SK-N-SH treated with all-trans-retinoic acid at 6 μM for 48 hours (cell line): ENCODE data around the gene GABPB2.

Experiments
- ATAC-seq: fragments of 200-7000 bp; cut with Tn5 transposase; 3 replicates; pipeline ENCODE4 v1.9.1; 2020; ENCODE audit warnings: mild to moderate bottlenecking, moderate library complexity
- ARNTL ChIP-seq: fragments of 450-650 bp; formaldehyde crosslinking; IDR thresholded peaks from 2 replicates; pipeline ENCODE4 v1.5.0; 2020; ENCODE audit warnings: low read depth, mild to moderate bottlenecking, moderate library complexity, borderline replicate concordance
- BACH2 ChIP-seq: fragments of 250-450 bp; sonication (Bioruptor Pico); IDR thresholded peaks from 2 replicates; pipeline ENCODE4 v1.9.0; 2021; ENCODE audit warnings: mild to moderate bottlenecking, borderline replicate concordance
- CREB5 ChIP-seq: fragments of 250-450 bp; sonication (Bioruptor Pico); IDR thresholded peaks from 2 replicates; pipeline ENCODE4 v1.5.1; 2020; ENCODE audit warnings: low read depth, mild to moderate bottlenecking, moderate library complexity
- CSDC2 ChIP-seq: fragments of 250-450 bp; sonication (Bioruptor Pico); IDR thresholded peaks from 2 replicates; pipeline ENCODE4 v1.5.0; 2020; ENCODE audit warnings: mild to moderate bottlenecking, moderate library complexity
- ESRRG ChIP-seq: fragments of 250-450 bp; sonication (Bioruptor Pico); IDR thresholded peaks from 2 replicates; pipeline ENCODE4 v1.6.1; 2021; ENCODE audit warnings: mild to moderate bottlenecking
- GLIS3 ChIP-seq: fragments of 250-450 bp; sonication (Bioruptor Pico); IDR thresholded peaks from 2 replicates; pipeline ENCODE4 v1.5.0; 2020; ENCODE audit warnings: mild to moderate bottlenecking, moderate library complexity
- ISL1 ChIP-seq: fragments of 250-450 bp; sonication (Bioruptor Pico); IDR thresholded peaks from 2 replicates; pipeline ENCODE4 v2.1.2; 2022; ENCODE audit warnings: mild to moderate bottlenecking, moderate library complexity
- OSR1 ChIP-seq: fragments of 250-450 bp; sonication (Bioruptor Pico); IDR thresholded peaks from 2 replicates; pipeline ENCODE4 v1.8.0; 2022; ENCODE audit warnings: moderate library complexity, mild to moderate bottlenecking, inconsistent platforms
- PATZ1 ChIP-seq: fragments of 250-450 bp; sonication (Bioruptor Pico); IDR thresholded peaks from 2 replicates; pipeline ENCODE4 v1.8.0; 2020; ENCODE audit warnings: mild to moderate bottlenecking, moderate library complexity, borderline replicate concordance
- POU6F1 ChIP-seq: fragments of 250-450 bp; sonication (Bioruptor Pico); IDR thresholded peaks from 2 replicates; pipeline ENCODE4 v1.8.0; 2021; ENCODE audit warnings: low read depth, mild to moderate bottlenecking, moderate library complexity, borderline replicate concordance
- PPARA ChIP-seq: fragments of 250-450 bp; sonication (Bioruptor Pico); IDR thresholded peaks from 2 replicates; pipeline ENCODE4 v1.5.0; 2020; ENCODE audit warnings: mild to moderate bottlenecking, borderline replicate concordance
- TCF4 ChIP-seq: fragments of 250-450 bp; sonication (Bioruptor Pico); IDR thresholded peaks from 2 replicates; pipeline ENCODE4 v1.8.0; 2021; ENCODE audit warnings: mild to moderate bottlenecking, moderate library complexity, borderline replicate concordance
- TOX ChIP-seq: fragments of 250-450 bp; sonication (Bioruptor Pico); IDR thresholded peaks from 2 replicates; pipeline ENCODE4 v1.8.0; 2021; ENCODE audit warnings: mild to moderate bottlenecking, moderate library complexity, borderline replicate concordance
- TSHZ2 ChIP-seq: fragments of 250-450 bp; sonication (Bioruptor Pico); IDR thresholded peaks from 2 replicates; pipeline ENCODE4 v1.5.0; 2020; ENCODE audit warnings: mild to moderate bottlenecking, moderate library complexity
- ZC3H10 ChIP-seq: fragments of 250-450 bp; sonication (Bioruptor Pico); IDR thresholded peaks from 2 replicates; pipeline ENCODE4 v1.5.1; 2021; ENCODE audit warnings: mild to moderate bottlenecking, moderate library complexity
- ZFP3 ChIP-seq: fragments of 250-450 bp; sonication (Bioruptor Pico); IDR thresholded peaks from 2 replicates; pipeline ENCODE4 v1.5.0; 2020; ENCODE audit warnings: mild to moderate bottlenecking, moderate library complexity
- ZFP30 ChIP-seq: fragments of 450-650 bp; formaldehyde crosslinking; IDR thresholded peaks from 2 replicates; pipeline ENCODE4 v1.5.0; 2022; ENCODE audit warnings: mild to moderate bottlenecking, moderate library complexity
- ZNF565 ChIP-seq: fragments of 450-650 bp; formaldehyde crosslinking; conservative IDR thresholded peaks from 2 replicates; pipeline ENCODE4 v1.5.0; 2020; ENCODE audit warnings: low read depth, mild to moderate bottlenecking, moderate library complexity
- ZNF70 ChIP-seq: fragments of 450-650 bp; formaldehyde crosslinking; IDR thresholded peaks from 2 replicates; pipeline ENCODE4 v1.5.0; 2020; ENCODE audit warnings: mild to moderate bottlenecking, moderate library complexity
- ZNF8 ChIP-seq: fragments of 450-650 bp; formaldehyde crosslinking; IDR thresholded peaks from 2 replicates; pipeline ENCODE4 v1.5.0; 2020; ENCODE audit warnings: mild to moderate bottlenecking, moderate library complexity

GABPB2 gene

GRCh38 chr1:151124763-151125403 lies 54.3 kb downstream of the GABPB2 start:
- TF ChIP-seq ESRRG (CRISPR knock-in tag): no peak
- no peak for TF ChIP-seq ZC3H10 (CRISPR knock-in tag)
- TF ChIP-seq TSHZ2 (CRISPR knock-in tag): no peak
- no peak for TF ChIP-seq ARNTL (CRISPR knock-in tag)
- no peak for TF ChIP-seq ZFP30 (CRISPR knock-in tag)
- no peak for TF ChIP-seq GLIS3 (CRISPR knock-in tag)
- no peak for TF ChIP-seq ISL1
- no peak for TF ChIP-seq PATZ1 (CRISPR knock-in tag)
- TF ChIP-seq ZFP3 (CRISPR knock-in tag): no peak
- TF ChIP-seq TOX (CRISPR knock-in tag): no peak
- TF ChIP-seq OSR1 (CRISPR knock-in tag): no peak
- no peak for TF ChIP-seq ZNF8 (CRISPR knock-in tag)
- no peak for TF ChIP-seq CREB5
- TF ChIP-seq BACH2 (CRISPR knock-in tag): no peak
- TF ChIP-seq CSDC2 (CRISPR knock-in tag): no peak
- TF ChIP-seq PPARA: no peak
- no peak for TF ChIP-seq ZNF70 (CRISPR knock-in tag)
- no peak for TF ChIP-seq ZNF565 (CRISPR knock-in tag)
- ATAC-seq: no peak

GRCh38 chr1:151128800-151129199 lies 58.2 kb downstream of the GABPB2 start:
- TF ChIP-seq BACH2 (CRISPR knock-in tag) (no peak), TCF4 (CRISPR knock-in tag) (no peak), ZNF565 (CRISPR knock-in tag) (no peak), POU6F1 (no peak), ZC3H10 (CRISPR knock-in tag) (no peak), ZFP30 (CRISPR knock-in tag) (no peak)
- no peak; the same call in 2 of the 3 replicates for ATAC-seq

GRCh38 chr1:151130987-151131586 lies 60.5 kb downstream of the GABPB2 start:
- TF ChIP-seq TOX (CRISPR knock-in tag): no peak
- TF ChIP-seq ESRRG (CRISPR knock-in tag): no peak
- TF ChIP-seq GLIS3 (CRISPR knock-in tag): no peak
- TF ChIP-seq CSDC2 (CRISPR knock-in tag): no peak
- no peak for TF ChIP-seq PATZ1 (CRISPR knock-in tag)
- ATAC-seq: no peak
